A549 (cell line): Measurements from ENCODE around the gene HEYL.

Source experiments
- BHLHE40 ChIP-seq: IDR thresholded peaks from 2 replicates; pipeline ENCODE4 v1.6.1; 2012; ENCODE audit warnings: low read depth, low read length, inconsistent platforms
- CTCF ChIP-seq: fragments of >200 bp; sonication (Bioruptor Twin); formaldehyde crosslinking; IDR thresholded peaks from 3 replicates; pipeline ENCODE4 v1.5.1; 2016
- HES2 ChIP-seq: fragments of >200 bp; sonication (Bioruptor Twin); formaldehyde crosslinking; IDR thresholded peaks from 2 replicates; pipeline ENCODE4 v1.6.1; 2016
- JUNB ChIP-seq: fragments of >200 bp; sonication (Bioruptor Twin); formaldehyde crosslinking; IDR thresholded peaks from 2 replicates; pipeline ENCODE4 v1.6.1; 2016
- MAX ChIP-seq: IDR thresholded peaks from 2 replicates; pipeline ENCODE4 v1.6.1; 2012
- POLR2A ChIP-seq: IDR thresholded peaks from 2 replicates; pipeline ENCODE4 v1.6.1; 2012; ENCODE audit warnings: mild to moderate bottlenecking, low read length
- RAD21 ChIP-seq, 2 experiments: fragments of >200 bp in 1 of 2; sonication (Bioruptor Twin) in 1 of 2; formaldehyde crosslinking in 1 of 2; IDR thresholded peaks in 1 of 2; conservative IDR thresholded peaks in 1 of 2; 2 replicates in 1 of 2; 3 replicates in 1 of 2; pipeline ENCODE4 v1.6.1; 2012 to 2018; ENCODE audit warnings: inconsistent platforms in 1 of 2
- REST ChIP-seq: fragments of 200-600 bp; sonication (generic); IDR thresholded peaks from 2 replicates; pipeline ENCODE4 v1.6.1; 2016; ENCODE audit warnings: antibody characterized with exemption, mild to moderate bottlenecking, moderate library complexity
- RFX5 ChIP-seq: fragments of 450-650 bp; IDR thresholded peaks from 2 replicates; pipeline ENCODE4 v1.7.1; 2014; ENCODE audit warnings: antibody characterized with exemption, mild to moderate bottlenecking, moderate library complexity
- TP53 ChIP-seq: fragments of 250-450 bp; sonication (Bioruptor Pico); IDR thresholded peaks from 2 replicates; pipeline ENCODE4 v1.5.0; 2021; ENCODE audit warnings: mild to moderate bottlenecking, moderate library complexity
- USF2 ChIP-seq: fragments of 450-650 bp; IDR thresholded peaks from 2 replicates; pipeline ENCODE4 v1.6.1; 2014; ENCODE audit warnings: antibody characterized with exemption

GRCh38 chr1:39615086-39615673 lies 24.3 kb downstream of the HEYL start:
- TF ChIP-seq HES2 (no peak), CTCF (no peak), MAX (no peak), REST (no peak), RFX5 (no peak), POLR2A (no peak), TP53 (CRISPR knock-in tag) (no peak), JUNB (no peak), RAD21 (conservative IDR thresholded peaks at IDR 0.05 in 1 of 2, IDR thresholded peaks at IDR 0.05 in 1 of 2) (no peak), USF2 (no peak), BHLHE40 (no peak)
